ENCODE data around the gene ELAVL4. TPM values are rescaled to one million over a fixed set of nuclear protein-coding genes. Genes with fewer than 3 reads are reported as not detected.

The ELAVL4 gene
- total RNA-seq, 1 experiment from 2014 or later, result 0.50 TPM

- ATAC-seq, result peak; percentile 83
- no peaks in the 10 kb centered on the region for H3K36me3 Mint-ChIP-seq
Observed at GRCh38 chr1:50251702-50252101, 143.0 kb downstream of the ELAVL4 start.

GRCh38 chr1:50252196-50252595 lies 143.5 kb downstream of the ELAVL4 start:
- peaks cover 11% of the 10 kb centered on the region for H3K4me1 Mint-ChIP-seq
- TF ChIP-seq ZNF396 (CRISPR knock-in tag; IDR thresholded peaks at IDR 0.05; ENCODE audit: borderline replicate concordance), result no peak
- TF ChIP-seq FOXP1 (CRISPR knock-in tag; IDR thresholded peaks at IDR 0.05; ENCODE audit: borderline replicate concordance), result no peak
- TF ChIP-seq KAT7 (CRISPR knock-in tag; IDR thresholded peaks at IDR 0.05; ENCODE audit: borderline replicate concordance), result no peak
- no peak for TF ChIP-seq MLX (CRISPR knock-in tag; IDR thresholded peaks at IDR 0.05)
- TF ChIP-seq NFE2L1 (CRISPR knock-in tag; IDR thresholded peaks at IDR 0.05), result no peak
- no peak for TF ChIP-seq ZNF219 (CRISPR knock-in tag; IDR thresholded peaks at IDR 0.05; ENCODE audit: borderline replicate concordance)
- ATAC-seq (no peak), DNase-seq (ENCODE audit: low spot score) (no peak)
- H3K27ac Mint-ChIP-seq, result no peak overlapping the region
- POLR2A ChIA-PET, result no interaction called here
- no peaks in the 10 kb centered on the region for H3K9me3 Mint-ChIP-seq
- peaks cover 6% of the 10 kb centered on the region for H3K27me3 Mint-ChIP-seq (ENCODE audit: low read depth)
- no peak overlapping the region for H3K4me3 Mint-ChIP-seq
- H3K36me3 Mint-ChIP-seq, result no peaks in the 10 kb centered on the region
- CTCF ChIA-PET, result interaction anchor here (1.3 to 2.0 kb wide), 2 partner anchors 20 to 96 kb away, joined by 6 to 7 read pairs; no protein-coding TSS in a partner anchor

More at GRCh38 chr1:50251702-50252101, 143.0 kb downstream of the ELAVL4 start:
- DNase-seq (ENCODE audit: low spot score), result peak; percentile 59
- H3K9me3 Mint-ChIP-seq, result no peaks in the 10 kb centered on the region
- TF ChIP-seq USF1 (CRISPR knock-in tag; IDR thresholded peaks at IDR 0.05) (no peak), FOXJ3 (CRISPR knock-in tag; IDR thresholded peaks at IDR 0.05; ENCODE audit: borderline replicate concordance) (no peak), NFE2L1 (CRISPR knock-in tag; IDR thresholded peaks at IDR 0.05) (no peak), ELF4 (CRISPR knock-in tag; IDR thresholded peaks at IDR 0.05; ENCODE audit: low read depth) (no peak)
- POLR2A ChIA-PET, result no interaction called here
- CTCF ChIA-PET, result interaction anchor here (1.3 to 2.0 kb wide), 2 partner anchors 20 to 97 kb away, joined by 6 to 7 read pairs; no protein-coding TSS in a partner anchor
- H3K27me3 Mint-ChIP-seq (ENCODE audit: low read depth), result peaks cover 6% of the 10 kb centered on the region
- no peak overlapping the region for H3K27ac Mint-ChIP-seq
- peak overlapping the region; percentile 53 for H3K4me3 Mint-ChIP-seq
- H3K4me1 Mint-ChIP-seq, result peaks cover 11% of the 10 kb centered on the region

Other genes with a start within 250 kb of the ELAVL4 start
- gene AGBL4, start 85.0 kb upstream of the ELAVL4 start, total RNA-seq (2021), result 0.30 to 0.87 TPM (median 0.32 TPM) in 3 replicates